HEK293T (cell line): Measurements from ENCODE around the gene MRPL21.

Experiments used
- CTBP1 ChIP-seq: fragments of 450-650 bp; IDR thresholded peaks from 2 replicates; pipeline ENCODE4 v1.6.1; 2016; ENCODE audit warnings: borderline replicate concordance
- FOXA1 ChIP-seq: fragments of 450-650 bp; IDR thresholded peaks from 2 replicates; pipeline ENCODE4 v1.6.1; 2016; ENCODE audit warnings: mild to moderate bottlenecking
- FOXK2 ChIP-seq: fragments of 450-650 bp; IDR thresholded peaks from 2 replicates; pipeline ENCODE4 v1.6.1; 2016; ENCODE audit warnings: mild to moderate bottlenecking
- NFRKB ChIP-seq: fragments of 450-650 bp; IDR thresholded peaks from 2 replicates; pipeline ENCODE4 v1.6.1; 2016; ENCODE audit warnings: mild to moderate bottlenecking, moderate library complexity
- SP1 ChIP-seq: fragments of 450-650 bp; IDR thresholded peaks from 2 replicates; pipeline ENCODE4 v1.6.1; 2017

GRCh38 chr11:68890490-68891231 is 13.0 kb downstream of the MRPL21 start:
- TF ChIP-seq SP1 (no peak), NFRKB (no peak), CTBP1 (no peak), FOXK2 (no peak), FOXA1 (no peak)
